Endothelial cell (in vitro differentiated cells): ENCODE data around the gene SLC8A2. TPM values are rescaled to one million over a fixed set of nuclear protein-coding genes. Genes with fewer than 3 reads are reported as not detected.

Source experiments
- DNase-seq: peaks from one replicate; pipeline ENCODE4 v3.0.0; 2021; ENCODE audit warnings: low spot score
- H3K27ac Mint-ChIP-seq: one replicate; pipeline ENCODE4 v1.8.0; 2021; ENCODE audit warnings: mixed read lengths, inconsistent platforms; ENCODE audit not compliant: unreplicated experiment
- H3K27me3 Mint-ChIP-seq: one replicate; pipeline ENCODE4 v1.8.0; 2021; ENCODE audit warnings: mild to moderate bottlenecking, moderate library complexity, mixed read lengths, inconsistent platforms; ENCODE audit not compliant: unreplicated experiment
- H3K36me3 Mint-ChIP-seq: one replicate; pipeline ENCODE4 v1.8.0; 2021; ENCODE audit warnings: mild to moderate bottlenecking, low read depth, mixed read lengths, inconsistent platforms; ENCODE audit not compliant: unreplicated experiment
- H3K4me1 Mint-ChIP-seq: one replicate; pipeline ENCODE4 v1.8.0; 2021; ENCODE audit warnings: mild to moderate bottlenecking, mixed read lengths, inconsistent platforms; ENCODE audit not compliant: unreplicated experiment
- H3K4me3 Mint-ChIP-seq: one replicate; pipeline ENCODE4 v1.8.0; 2021; ENCODE audit warnings: mild to moderate bottlenecking, mixed read lengths, inconsistent platforms; ENCODE audit not compliant: unreplicated experiment
- H3K9me3 Mint-ChIP-seq: one replicate; pipeline ENCODE4 v1.8.0; 2021; ENCODE audit warnings: mixed read lengths, inconsistent platforms; ENCODE audit not compliant: unreplicated experiment
- total RNA-seq: library from RNA; stranded (reverse); fragmentation: NEBNext Ultra II Directional; extraction: Animal tissue kit (Norgen Biotek cat#: 25700); gene quantifications from one replicate; pipeline ENCODE4 v1.2.1, GENCODE V29; 2021; ENCODE audit not compliant: unreplicated experiment
- TF ChIP-seq, protein P1 (sequence below): fragments of 200-600 bp; sonication (generic); IDR thresholded peaks from one replicate; pipeline ENCODE4 v1.5.0; 2021; ENCODE audit warnings: antibody characterized with exemption; ENCODE audit not compliant: unreplicated experiment

SLC8A2 gene
- total RNA-seq, 1 donor from 2014 or later = 0.80 TPM

DNA sequence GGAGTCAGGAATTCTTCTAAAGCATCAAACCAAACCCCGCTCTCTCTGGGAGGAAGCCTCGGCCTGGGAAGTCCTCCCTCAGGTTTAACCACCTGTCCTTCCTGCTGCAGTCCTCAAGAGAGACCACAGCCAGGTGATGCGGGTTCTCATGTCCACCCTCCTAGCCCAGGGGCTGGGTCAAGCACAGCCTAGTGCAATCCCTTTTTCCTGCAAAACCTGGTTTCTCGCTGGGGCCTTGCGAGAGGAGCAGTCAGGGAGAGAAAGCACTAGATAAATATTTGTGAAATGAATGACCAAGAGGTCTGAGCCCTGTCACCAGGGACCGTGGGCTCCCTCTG is 2.4 kb downstream of the SLC8A2 start:
- Mint-ChIP-seq H3K9me3 (no peaks in the 10 kb centered on the region), H3K27me3 (peaks cover 6% of the 10 kb centered on the region), H3K4me1 (peaks cover 10% of the 10 kb centered on the region), H3K36me3 (no peaks in the 10 kb centered on the region), H3K4me3 (no peak overlapping the region), H3K27ac (no peak overlapping the region)
- TF ChIP-seq, protein P1, sequence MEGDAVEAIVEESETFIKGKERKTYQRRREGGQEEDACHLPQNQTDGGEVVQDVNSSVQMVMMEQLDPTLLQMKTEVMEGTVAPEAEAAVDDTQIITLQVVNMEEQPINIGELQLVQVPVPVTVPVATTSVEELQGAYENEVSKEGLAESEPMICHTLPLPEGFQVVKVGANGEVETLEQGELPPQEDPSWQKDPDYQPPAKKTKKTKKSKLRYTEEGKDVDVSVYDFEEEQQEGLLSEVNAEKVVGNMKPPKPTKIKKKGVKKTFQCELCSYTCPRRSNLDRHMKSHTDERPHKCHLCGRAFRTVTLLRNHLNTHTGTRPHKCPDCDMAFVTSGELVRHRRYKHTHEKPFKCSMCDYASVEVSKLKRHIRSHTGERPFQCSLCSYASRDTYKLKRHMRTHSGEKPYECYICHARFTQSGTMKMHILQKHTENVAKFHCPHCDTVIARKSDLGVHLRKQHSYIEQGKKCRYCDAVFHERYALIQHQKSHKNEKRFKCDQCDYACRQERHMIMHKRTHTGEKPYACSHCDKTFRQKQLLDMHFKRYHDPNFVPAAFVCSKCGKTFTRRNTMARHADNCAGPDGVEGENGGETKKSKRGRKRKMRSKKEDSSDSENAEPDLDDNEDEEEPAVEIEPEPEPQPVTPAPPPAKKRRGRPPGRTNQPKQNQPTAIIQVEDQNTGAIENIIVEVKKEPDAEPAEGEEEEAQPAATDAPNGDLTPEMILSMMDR = no peak
- no peak for DNase-seq

DNA sequence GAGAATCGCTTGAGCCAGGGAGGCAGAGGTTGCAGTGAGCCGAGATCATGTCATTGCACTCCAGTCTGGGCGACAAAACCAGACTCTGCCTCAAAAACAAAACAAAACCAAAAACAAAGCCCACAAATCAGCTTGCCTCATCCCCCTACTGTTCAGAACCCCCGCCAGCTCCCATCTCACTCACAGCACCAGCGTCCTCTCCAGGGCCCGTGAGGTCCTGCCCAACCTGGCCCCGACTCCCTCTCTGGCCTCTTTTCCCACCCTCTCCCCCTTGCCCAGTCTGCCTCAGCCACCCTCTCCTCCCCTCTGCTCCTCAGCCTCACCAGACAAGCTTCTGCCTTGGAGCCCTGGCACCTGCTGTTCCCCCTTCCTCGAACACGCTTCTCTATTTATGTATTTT is 3.8 kb downstream of the SLC8A2 start:
- H3K27ac Mint-ChIP-seq = no peak overlapping the region

DNA sequence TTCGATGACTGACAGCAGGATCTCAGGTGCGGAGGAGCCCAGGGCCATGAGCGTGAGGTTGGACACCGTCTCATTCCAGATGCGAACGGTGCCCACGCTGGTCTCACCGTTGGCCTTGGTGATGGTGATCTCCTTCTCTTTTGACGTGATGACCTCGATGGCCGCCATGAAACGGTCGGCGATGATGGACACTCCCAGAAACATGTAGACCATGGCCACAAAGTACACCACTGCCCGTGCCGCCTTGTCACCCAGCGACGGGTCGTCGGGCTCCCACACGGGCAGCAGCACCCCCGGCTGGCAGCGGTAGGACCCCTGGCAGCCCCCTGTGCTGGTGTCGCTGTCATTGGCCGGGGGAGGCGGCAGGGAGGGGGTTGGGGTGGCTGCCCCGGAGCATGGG is 5.7 kb downstream of the SLC8A2 start:
- Mint-ChIP-seq H3K9me3 (no peaks in the 10 kb centered on the region), H3K27me3 (peaks cover under 1% of the 10 kb centered on the region)

More for the DNA sequence above, 3.8 kb downstream of the SLC8A2 start:
- Mint-ChIP-seq H3K9me3 (no peaks in the 10 kb centered on the region), H3K36me3 (no peaks in the 10 kb centered on the region), H3K4me1 (peaks cover 10% of the 10 kb centered on the region), H3K27me3 (peaks cover 6% of the 10 kb centered on the region), H3K4me3 (no peak overlapping the region)
- DNase-seq = no peak
- TF ChIP-seq, protein P1 = no peak

DNA sequence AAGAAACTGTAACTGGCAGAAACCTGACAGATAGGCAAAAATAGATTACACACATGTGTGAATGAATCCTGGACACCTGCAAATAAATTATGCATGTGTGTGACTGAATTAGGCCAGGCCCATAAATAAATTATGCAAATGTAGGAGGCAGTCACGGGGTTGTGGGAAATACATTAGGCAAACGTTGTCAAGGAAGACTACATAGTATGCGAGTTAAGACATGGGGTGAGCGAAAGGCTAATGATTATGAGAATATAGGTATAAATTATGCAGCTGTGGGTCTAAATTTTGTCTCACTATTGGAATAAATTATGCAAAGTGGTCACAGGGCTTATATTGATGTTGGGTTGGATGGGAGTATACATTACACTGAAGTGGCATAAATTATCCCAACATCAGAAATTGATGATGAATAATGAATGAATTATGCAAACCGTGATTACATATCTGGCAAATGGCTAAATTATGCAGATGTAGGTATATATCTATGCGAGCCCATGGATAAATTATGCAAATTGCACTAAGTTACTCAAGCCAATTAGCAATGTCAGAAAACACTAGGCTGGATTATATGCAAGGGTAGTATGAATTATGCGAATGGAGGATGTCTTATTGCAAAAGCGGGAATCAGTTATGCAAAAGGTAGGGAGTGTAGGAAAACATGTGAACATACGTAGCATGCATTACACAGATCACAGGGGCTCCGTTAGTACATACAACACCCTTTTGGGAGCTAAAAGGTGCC is 6.8 kb downstream of the SLC8A2 start:
- H3K27me3 Mint-ChIP-seq = no peaks in the 10 kb centered on the region
- H3K9me3 Mint-ChIP-seq = no peaks in the 10 kb centered on the region
- H3K4me1 Mint-ChIP-seq = no peaks in the 10 kb centered on the region
- H3K36me3 Mint-ChIP-seq = no peaks in the 10 kb centered on the region
- DNase-seq = no peak
- H3K27ac Mint-ChIP-seq = no peak overlapping the region
- H3K4me3 Mint-ChIP-seq = no peak overlapping the region
- TF ChIP-seq, protein P1 = no peak

More for the DNA sequence above, 5.7 kb downstream of the SLC8A2 start:
- DNase-seq = no peak
- H3K36me3 Mint-ChIP-seq = no peaks in the 10 kb centered on the region
- TF ChIP-seq, protein P1 = no peak
- no peak overlapping the region for H3K27ac Mint-ChIP-seq
- H3K4me3 Mint-ChIP-seq = no peak overlapping the region
- peaks cover 4% of the 10 kb centered on the region for H3K4me1 Mint-ChIP-seq

DNA sequence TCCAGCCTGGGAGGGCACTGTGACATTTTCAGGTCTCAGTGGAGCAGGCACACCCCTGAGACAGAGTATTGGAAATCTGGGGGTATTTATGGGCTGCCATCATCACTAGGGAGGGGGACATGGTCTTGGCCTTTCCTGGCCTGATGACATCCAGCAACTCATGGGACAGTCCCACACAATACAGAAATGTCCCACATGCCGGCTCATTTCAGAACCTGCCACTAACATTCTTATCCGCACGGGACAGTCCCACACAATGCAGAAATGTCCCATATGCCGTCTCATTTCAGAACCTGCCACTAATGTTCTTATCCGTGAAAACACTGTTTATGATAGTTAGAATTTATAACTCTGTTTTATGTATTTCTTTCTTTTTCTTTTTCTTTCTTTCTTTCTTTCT is 9.8 kb downstream of the SLC8A2 start:
- H3K36me3 Mint-ChIP-seq = no peaks in the 10 kb centered on the region
- DNase-seq = no peak
- H3K4me3 Mint-ChIP-seq = no peak overlapping the region
- H3K4me1 Mint-ChIP-seq = no peaks in the 10 kb centered on the region
- H3K27me3 Mint-ChIP-seq = no peaks in the 10 kb centered on the region
- no peak overlapping the region for H3K27ac Mint-ChIP-seq
- TF ChIP-seq, protein P1 = no peak
- H3K9me3 Mint-ChIP-seq = no peaks in the 10 kb centered on the region
